H1 (cell line): ENCODE results near the gene MOB3B. TPM values are rescaled to one million over a fixed set of nuclear protein-coding genes. Genes with fewer than 3 reads are reported as not detected.

Source experiments
- CTCF ChIA-PET: fragments of 300-600 bp; sonication (Branson Sonifier 250); formaldehyde crosslinking; loops from one replicate; lab custom pipeline; 2021; ENCODE audit not compliant: partially characterized antibody; lab: Charles Lee
- POLR2A ChIA-PET: fragments of 300-600 bp; sonication (Branson Sonifier 250); formaldehyde crosslinking; loops from one replicate; lab custom pipeline; 2021; ENCODE audit warnings: inconsistent platforms; ENCODE audit not compliant: partially characterized antibody; lab: Charles Lee
- DNase-seq, 2 experiments: peaks; one replicate each; pipeline versions ENCODE4 v3.0.0 to v3.0.0-alpha.2; 2010 to 2022; ENCODE audit warnings: low spot score in 2 of 2, low read depth in 1 of 2, mixed read lengths in 1 of 2
- FAIRE-seq: peaks from 2 replicates; lab custom pipeline; 2011; peaks lifted over from hg19 to GRCh38; lab: Jason Lieb, UNC
- H2AFZ ChIP-seq: 2 replicates; pipeline ENCODE4 v1.8.1; 2012; ENCODE audit warnings: low read length, inconsistent platforms
- H2AK5ac ChIP-seq: 2 replicates; pipeline ENCODE4 v1.6.1; 2013; ENCODE audit warnings: low read depth, low read length
- H2BK120ac ChIP-seq: replicated peaks from 2 replicates; pipeline ENCODE3; 2013; ENCODE audit warnings: low read depth, low read length, inconsistent platforms
- H2BK12ac ChIP-seq: 2 replicates; pipeline ENCODE4 v1.6.1; 2013; ENCODE audit warnings: low read depth, low read length
- H2BK15ac ChIP-seq: 2 replicates; pipeline ENCODE4 v1.6.1; 2013; ENCODE audit warnings: low read length
- H2BK20ac ChIP-seq: 2 replicates; pipeline ENCODE4 v1.6.1; 2013; ENCODE audit warnings: low read length
- H2BK5ac ChIP-seq: 2 replicates; pipeline ENCODE4 v1.6.1; 2013; ENCODE audit warnings: low read depth, low read length
- H3K14ac ChIP-seq: 2 replicates; pipeline ENCODE4 v1.6.1; 2013; ENCODE audit warnings: inconsistent platforms; ENCODE audit not compliant: insufficient read length
- H3K18ac ChIP-seq: 2 replicates; pipeline ENCODE4 v1.6.1; 2013; ENCODE audit warnings: low read length; ENCODE audit errors: extremely low read depth
- H3K23ac ChIP-seq: 2 replicates; pipeline ENCODE4 v1.6.1; 2013; ENCODE audit warnings: inconsistent platforms; ENCODE audit not compliant: insufficient read length
- H3K23me2 ChIP-seq: 2 replicates; pipeline ENCODE4 v1.6.1; 2013; ENCODE audit warnings: low read depth, low read length
- H3K27ac ChIP-seq: 2 replicates; pipeline ENCODE4 v1.6.1; 2011; ENCODE audit warnings: low read depth, low read length, inconsistent platforms
- H3K27me3 ChIP-seq, 4 experiments: replicated peaks in 1 of 4; 1 replicate in 1 of 4; 2 replicates in 3 of 4; pipeline versions ENCODE4 v1.6.1 to v1.8.1; 2011 to 2013; ENCODE audit warnings: low read length in 3 of 4, mild to moderate bottlenecking in 3 of 4, inconsistent platforms in 2 of 4, mixed read lengths in 2 of 4, moderate library complexity in 1 of 4; ENCODE audit not compliant: control insufficient read depth in 3 of 4, insufficient read depth in 3 of 4; ENCODE audit errors: extremely low read depth in 1 of 4
- H3K36me3 ChIP-seq, 4 experiments: 2 replicates each; pipeline versions ENCODE4 v1.6.1 to v1.8.1; 2011 to 2013; ENCODE audit warnings: mild to moderate bottlenecking in 4 of 4, low read length in 3 of 4, moderate library complexity in 2 of 4, control low read depth in 1 of 4, inconsistent platforms in 1 of 4; ENCODE audit not compliant: insufficient read depth in 4 of 4, control insufficient read depth in 2 of 4
- H3K4ac ChIP-seq: replicated peaks from 2 replicates; pipeline ENCODE3; 2013; ENCODE audit warnings: low read length, low read depth, mixed read lengths, inconsistent platforms; ENCODE audit not compliant: insufficient read length
- H3K4me1 ChIP-seq, 4 experiments: replicated peaks in 1 of 4; 1 replicate in 1 of 4; 2 replicates in 3 of 4; pipeline versions ENCODE4 v1.6.1 to v1.8.1; 2011 to 2013; ENCODE audit warnings: low read length in 3 of 4, inconsistent platforms in 2 of 4, mixed read lengths in 1 of 4; ENCODE audit not compliant: insufficient read depth in 4 of 4, control insufficient read depth in 3 of 4
- H3K4me2 ChIP-seq, 2 experiments: 2 replicates each; pipeline versions ENCODE4 v1.6.1 to v1.8.1; 2011 to 2013; ENCODE audit warnings: low read depth in 2 of 2, low read length in 2 of 2, control low read depth in 1 of 2, inconsistent platforms in 1 of 2, mild to moderate bottlenecking in 1 of 2; ENCODE audit not compliant: insufficient read depth in 1 of 2
- H3K4me3 ChIP-seq, 4 experiments: fragments of 200-600, 300-600 bp in 1 of 4; sonication (generic), shearing (Covaris generic), sonication (Bioruptor Twin) in 1 of 4; 2 replicates each; pipeline versions ENCODE4 v1.5.1 to v1.8.1; 2011 to 2016; ENCODE audit warnings: low read length in 4 of 4, low read depth in 3 of 4, control low read depth in 2 of 4, inconsistent platforms in 2 of 4, mild to moderate bottlenecking in 2 of 4, mixed read lengths in 1 of 4, moderate library complexity in 1 of 4; ENCODE audit not compliant: insufficient read depth in 2 of 4; ENCODE audit errors: extremely low read depth in 1 of 4
- H3K56ac ChIP-seq: replicated peaks from 2 replicates; pipeline ENCODE3; 2013; ENCODE audit warnings: low read depth, mild to moderate bottlenecking, mixed read lengths, low read length, inconsistent platforms; ENCODE audit not compliant: insufficient read length
- H3K79me1 ChIP-seq: 2 replicates; pipeline ENCODE4 v1.6.1; 2013; ENCODE audit warnings: low read depth, low read length, control low read depth
- H3K79me2 ChIP-seq, 2 experiments: 2 replicates each; pipeline versions ENCODE4 v1.6.1 to v1.8.1; 2012 to 2013; ENCODE audit warnings: low read length in 2 of 2, mild to moderate bottlenecking in 2 of 2, inconsistent platforms in 1 of 2; ENCODE audit not compliant: insufficient read depth in 2 of 2, control insufficient read depth in 1 of 2
- H3K9ac ChIP-seq, 4 experiments: replicated peaks in 1 of 4; 1 replicate in 1 of 4; 2 replicates in 3 of 4; pipeline versions ENCODE4 v1.6.1 to v1.8.1; 2011 to 2013; ENCODE audit warnings: low read depth in 3 of 4, low read length in 3 of 4, control low read depth in 2 of 4, mild to moderate bottlenecking in 2 of 4, moderate library complexity in 2 of 4, inconsistent platforms in 1 of 4; ENCODE audit errors: extremely low read depth in 1 of 4
- H3K9me3 ChIP-seq, 2 experiments: 2 replicates each; pipeline versions ENCODE4 v1.6.1 to v1.8.1; 2012 to 2013; ENCODE audit warnings: mild to moderate bottlenecking in 2 of 2, moderate library complexity in 2 of 2, control low read depth in 1 of 2, inconsistent platforms in 1 of 2, low read depth in 1 of 2, low read length in 1 of 2, mixed read lengths in 1 of 2; ENCODE audit not compliant: insufficient read depth in 2 of 2
- H4K20me1 ChIP-seq, 2 experiments: replicated peaks in 1 of 2; 2 replicates each; pipeline versions ENCODE3 to v1.8.1; 2011 to 2013; ENCODE audit warnings: inconsistent platforms in 2 of 2, low read length in 2 of 2, mild to moderate bottlenecking in 1 of 2; ENCODE audit not compliant: insufficient read depth in 2 of 2, control insufficient read depth in 1 of 2
- H4K5ac ChIP-seq: 2 replicates; pipeline ENCODE4 v1.6.1; 2013; ENCODE audit warnings: low read length, low read depth, mixed read lengths, inconsistent platforms; ENCODE audit not compliant: insufficient read length
- H4K8ac ChIP-seq: 2 replicates; pipeline ENCODE4 v1.8.0; 2013; ENCODE audit warnings: mild to moderate bottlenecking, moderate library complexity, low read length, inconsistent platforms; ENCODE audit not compliant: insufficient read depth; ENCODE audit errors: extremely low read depth
- H4K91ac ChIP-seq: replicated peaks from 2 replicates; pipeline ENCODE3; 2013; ENCODE audit warnings: low read length, mixed read lengths, inconsistent platforms; ENCODE audit not compliant: insufficient read length
- SIRT6 ChIP-seq: IDR thresholded peaks from one replicate; pipeline ENCODE4 v1.7.1; 2012; ENCODE audit warnings: low read length, inconsistent platforms
- WGBS, 2 experiments: shearing (Covaris generic) in 1 of 2; methylation state at CpG; one replicate each; pipeline versions ENCODE4 v1.1.6 to v1.1.7; 2013 to 2015; ENCODE audit warnings: low lambda C conversion rate in 2 of 2, mixed read lengths in 2 of 2, inconsistent platforms in 1 of 2, low coverage in 1 of 2, missing lambda C conversion rate in 1 of 2; ENCODE audit not compliant: insufficient replicate concordance in 2 of 2, insufficient coverage in 1 of 2, insufficient read length in 1 of 2; ENCODE audit errors: extremely low coverage in 1 of 2, missing lambda C conversion rate in 1 of 2; 5-methylcytosine and 5-hydroxymethylcytosine counted together
- polyA plus RNA-seq, 7 experiments: library from polyadenylated mRNA; depleted of rRNA in 3 of 7; stranded (reverse) in 5 of 7; unstranded in 2 of 7; fragments of >200 nt in 5 of 7; fragments of 200-250 nt in 2 of 7; gene quantifications; 1 replicate in 5 of 7; 2 replicates in 1 of 7; 4 replicates in 1 of 7; pipeline versions ENCODE4 v1.2.1 to v1.2.3, GENCODE V29; 2011 to 2013; ENCODE audit warnings: missing spikeins in 2 of 7, mixed read lengths in 2 of 7
- total RNA-seq: library from RNA; stranded (reverse); fragmentation: NEBNext Ultra II Directional; extraction: Animal tissue kit (Norgen Biotek cat#: 25700); gene quantifications from 2 replicates; pipeline ENCODE4 v1.2.1, GENCODE V29; 2021

MOB3B gene
- total and polyA plus RNA-seq, 2 of the 8 experiments (the other 6 are each of a cell fraction or from before 2014, with no cell fraction given), result 12.7 to 16.1 TPM

DNA sequence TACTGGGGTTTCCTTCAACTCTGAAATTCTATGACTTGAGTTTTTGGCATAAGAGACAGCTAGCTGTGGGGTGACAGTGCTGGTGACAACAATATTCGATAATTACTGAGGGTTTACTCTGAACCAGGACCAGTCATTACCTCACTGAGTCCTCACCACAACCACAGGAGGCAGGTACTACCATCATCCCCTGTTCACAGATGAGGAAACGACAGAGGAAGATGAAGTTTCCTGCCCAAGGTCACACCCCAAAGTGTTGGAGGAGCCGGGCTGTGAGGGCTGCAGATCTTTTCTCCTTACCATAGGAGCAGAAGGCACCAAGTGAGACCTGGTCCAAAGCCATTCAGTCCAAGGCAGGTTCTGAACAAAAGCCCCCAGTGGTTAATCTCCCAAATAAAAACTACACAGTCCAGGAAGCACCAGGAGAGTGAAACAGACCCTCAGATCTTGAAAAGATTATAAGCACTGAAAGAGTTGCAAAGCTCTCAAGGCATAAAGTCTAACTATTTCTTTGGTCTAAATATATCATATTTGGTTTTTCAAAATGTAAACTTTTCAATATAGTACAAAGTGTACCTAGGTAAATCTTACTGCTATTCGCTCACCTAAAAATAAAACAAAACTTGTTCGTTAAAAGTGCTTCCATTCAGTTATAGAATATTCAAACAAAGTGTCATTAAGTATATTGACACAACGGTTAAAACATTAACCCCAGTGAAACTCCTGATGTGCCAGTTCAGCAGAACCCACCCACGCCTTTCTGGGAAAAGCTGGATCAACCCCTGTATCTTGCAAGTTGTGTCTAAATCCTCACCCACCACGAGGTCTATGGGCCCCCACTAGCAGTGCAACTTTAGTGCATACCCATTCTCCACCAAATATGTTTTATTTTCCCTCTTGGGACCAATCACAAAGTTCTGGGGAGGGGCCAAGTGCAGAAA lies 150.0 kb downstream of the MOB3B start:
- Histone ChIP-seq H3K79me1 (no peaks in the 10 kb centered on the region), H2BK5ac (no peak overlapping the region), H3K9ac (no peak overlapping the region), H3K36me3 (no peaks in the 10 kb centered on the region), H3K23me2 (no peaks in the 10 kb centered on the region), H3K23ac (no peak overlapping the region), H4K91ac (no peak overlapping the region), H2BK12ac (no peak overlapping the region), H2BK120ac (no peak overlapping the region), H3K4me3 (no peak overlapping the region), H3K56ac (no peak overlapping the region), H2AK5ac (no peak overlapping the region), H3K27me3 (no peaks in the 10 kb centered on the region), H2BK15ac (no peak overlapping the region), H3K4ac (no peak overlapping the region), H2BK20ac (no peak overlapping the region), H4K5ac (no peak overlapping the region), H3K14ac (no peak overlapping the region), H3K18ac (no peak overlapping the region), H3K9me3 (no peaks in the 10 kb centered on the region), H3K79me2 (no peaks in the 10 kb centered on the region), H3K4me2 (no peak overlapping the region), H4K8ac (no peak overlapping the region), H4K20me1 (no peaks in the 10 kb centered on the region), H3K4me1 (peaks cover 0 to 4% (median 0%) of the 10 kb centered on the region in 4 experiments; a peak in 2 of 7 replicates), H2AFZ (no peak overlapping the region), H3K27ac (no peak overlapping the region)
- WGBS, 2 experiments, result 85% methylated on average over 8 of the region's 8 CpGs; no CpG with 5 or more reads in 1 of the 2 experiments
- FAIRE-seq (no peak), DNase-seq (no peak)
- POLR2A ChIA-PET, result interaction anchor here (1.3 kb wide), 1 partner anchor 14 kb away, joined by 3 read pairs; no protein-coding TSS in a partner anchor
- CTCF ChIA-PET, result interaction anchor here (1.2 kb wide), 1 partner anchor 8 kb away, joined by 3 read pairs; no protein-coding TSS in a partner anchor
- no peak for TF ChIP-seq SIRT6
